Measurements from ENCODE around the gene NPPA.
"Not testable (repeated sequence)": the region's sequence is repeated elsewhere in the genome, so short reads cannot be mapped to it uniquely, and the experiment has no call there.

NPPA gene

GRCh38 chr1:11847667-11848372 lies at the start of gene NPPA:
NPPA (minus strand) TSS chr1:11847783; CDS start chr1:11847684, 99 bp downstream.
- TF ChIP-seq, protein P1, sequence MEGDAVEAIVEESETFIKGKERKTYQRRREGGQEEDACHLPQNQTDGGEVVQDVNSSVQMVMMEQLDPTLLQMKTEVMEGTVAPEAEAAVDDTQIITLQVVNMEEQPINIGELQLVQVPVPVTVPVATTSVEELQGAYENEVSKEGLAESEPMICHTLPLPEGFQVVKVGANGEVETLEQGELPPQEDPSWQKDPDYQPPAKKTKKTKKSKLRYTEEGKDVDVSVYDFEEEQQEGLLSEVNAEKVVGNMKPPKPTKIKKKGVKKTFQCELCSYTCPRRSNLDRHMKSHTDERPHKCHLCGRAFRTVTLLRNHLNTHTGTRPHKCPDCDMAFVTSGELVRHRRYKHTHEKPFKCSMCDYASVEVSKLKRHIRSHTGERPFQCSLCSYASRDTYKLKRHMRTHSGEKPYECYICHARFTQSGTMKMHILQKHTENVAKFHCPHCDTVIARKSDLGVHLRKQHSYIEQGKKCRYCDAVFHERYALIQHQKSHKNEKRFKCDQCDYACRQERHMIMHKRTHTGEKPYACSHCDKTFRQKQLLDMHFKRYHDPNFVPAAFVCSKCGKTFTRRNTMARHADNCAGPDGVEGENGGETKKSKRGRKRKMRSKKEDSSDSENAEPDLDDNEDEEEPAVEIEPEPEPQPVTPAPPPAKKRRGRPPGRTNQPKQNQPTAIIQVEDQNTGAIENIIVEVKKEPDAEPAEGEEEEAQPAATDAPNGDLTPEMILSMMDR (IDR thresholded peaks at IDR 0.05; ENCODE audit: insufficient read depth, low read depth, low read length, missing control alignments), result no peak
- no peak within 1 kb of the TSS for H3K4me3 ChIP-seq (ENCODE audit: low read depth, low read length)
- no peak for DNase-seq (ENCODE audit: low read depth)

DNA sequence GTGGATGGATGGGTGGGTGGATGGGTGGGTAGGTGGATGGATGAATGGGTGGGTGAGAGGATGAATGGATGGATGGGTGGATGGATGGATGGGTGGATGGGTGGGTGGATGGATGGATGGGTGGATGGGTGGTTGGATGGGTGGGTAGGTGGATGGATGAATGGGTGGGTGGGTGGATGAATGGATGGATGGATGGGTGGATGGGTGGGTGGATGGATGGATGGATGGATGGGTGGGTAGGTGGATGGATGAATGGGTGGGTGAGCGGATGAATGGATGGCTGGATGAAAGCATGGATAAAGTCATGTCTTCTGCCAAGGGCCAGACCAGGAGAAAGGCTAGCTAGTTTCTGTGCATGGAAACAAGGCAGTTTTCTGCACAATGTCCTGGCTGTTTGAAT lies 46.9 kb upstream of the NPPA start:
- DNase-seq (ENCODE audit: low read depth); H3K4me3 ChIP-seq (ENCODE audit: low read depth, low read length): not testable (repeated sequence)

GRCh38 chr1:11893907-11894251 lies 46.3 kb upstream of the NPPA start:
- no peak overlapping the region for H3K4me3 ChIP-seq (ENCODE audit: low read depth, low read length)
- DNase-seq (ENCODE audit: low read depth), result peak; percentile 67
- TF ChIP-seq, protein P1 (IDR thresholded peaks at IDR 0.05; ENCODE audit: insufficient read depth, low read depth, low read length, missing control alignments), result peak; percentile 99

GRCh38 chr1:11891433-11892186 lies 44.0 kb upstream of the NPPA start:
- no peak for DNase-seq (ENCODE audit: low read depth)
- TF ChIP-seq, protein P1 (IDR thresholded peaks at IDR 0.05; ENCODE audit: insufficient read depth, low read depth, low read length, missing control alignments), result no peak
- H3K4me3 ChIP-seq (ENCODE audit: low read depth, low read length), result no peak overlapping the region

DNA sequence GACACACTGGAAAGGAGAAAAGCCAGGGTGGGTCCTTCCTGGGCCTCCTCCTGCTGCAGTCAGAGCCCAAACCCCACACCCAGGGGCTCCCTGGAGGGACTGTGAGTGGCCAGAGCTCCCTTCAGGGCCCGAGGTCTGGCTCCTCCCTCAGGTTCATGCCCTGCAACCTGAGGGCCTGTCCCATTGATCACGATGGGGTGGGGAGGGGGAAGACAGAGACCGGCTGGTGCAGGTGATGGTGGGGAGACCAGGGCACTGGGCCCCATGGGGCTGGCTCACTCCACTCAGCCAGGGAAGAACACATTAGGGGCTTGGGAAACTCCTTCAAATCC lies 41.3 kb upstream of the NPPA start:
- TF ChIP-seq, protein P1 (IDR thresholded peaks at IDR 0.05; ENCODE audit: insufficient read depth, low read depth, low read length, missing control alignments), result no peak
- DNase-seq (ENCODE audit: low read depth), result no peak
- H3K4me3 ChIP-seq (ENCODE audit: low read depth, low read length), result no peak overlapping the region

- DNase-seq (ENCODE audit: low read depth), result no peak
- no peak overlapping the region for H3K4me3 ChIP-seq (ENCODE audit: low read depth, low read length)
- TF ChIP-seq, protein P1 (IDR thresholded peaks at IDR 0.05; ENCODE audit: insufficient read depth, low read depth, low read length, missing control alignments), result no peak
Measured at GRCh38 chr1:11888206-11888876, 40.8 kb upstream of the NPPA start.

DNA sequence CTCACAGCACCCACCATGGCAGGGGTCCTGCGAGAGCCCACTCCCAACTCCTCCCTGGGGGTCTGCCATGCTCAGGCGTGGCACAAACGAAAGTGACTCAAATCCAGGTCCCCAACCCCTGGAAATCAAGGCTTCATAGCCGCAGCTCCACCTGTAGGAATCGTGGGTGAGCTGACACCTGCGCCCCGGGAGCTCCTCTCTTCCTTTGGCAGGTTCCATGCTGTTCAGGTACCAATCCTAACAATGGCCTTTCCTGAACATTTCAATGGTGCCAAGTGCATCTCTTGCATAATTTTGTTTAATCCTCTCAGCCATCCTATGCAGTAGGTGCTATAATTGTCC lies 40.1 kb upstream of the NPPA start:
- H3K4me3 ChIP-seq (ENCODE audit: low read depth, low read length), result no peak overlapping the region
- TF ChIP-seq, protein P1 (IDR thresholded peaks at IDR 0.05; ENCODE audit: insufficient read depth, low read depth, low read length, missing control alignments), result no peak
- no peak for DNase-seq (ENCODE audit: low read depth)

Measured in GM12865 (cell line).